ENCODE measurements around the gene FBL. TPM values are rescaled to one million over a fixed set of nuclear protein-coding genes. Genes with fewer than 3 reads are reported as not detected.

The FBL gene
- total RNA-seq, 1 experiment from 2014 or later: 502 TPM

- no peak for TF ChIP-seq CTCF (IDR thresholded peaks at IDR 0.05; ENCODE audit: unreplicated experiment)
- DNase-seq (ENCODE audit: unreplicated experiment): no peak
- Mint-ChIP-seq H3K27ac (ENCODE audit: low read depth, unreplicated experiment) (no peak overlapping the region), H3K27me3 (ENCODE audit: insufficient read depth, unreplicated experiment) (no peaks in the 10 kb centered on the region), H3K36me3 (ENCODE audit: insufficient read depth, unreplicated experiment) (peaks cover 77% of the 10 kb centered on the region), H3K4me1 (ENCODE audit: insufficient read depth, unreplicated experiment) (peaks cover 21% of the 10 kb centered on the region), H3K4me3 (ENCODE audit: unreplicated experiment) (no peak overlapping the region), H3K9me3 (ENCODE audit: unreplicated experiment) (no peaks in the 10 kb centered on the region)
- CTCF ChIA-PET: interaction anchor here (0.6 kb wide), 1 partner anchor 141 kb away, joined by 3 read pairs; no protein-coding TSS in a partner anchor
- intact Hi-C loops (cut with micrococcal nuclease): no loop called here
- BruUV-seq (replicated peaks): no TSS peak
- POLR2A ChIA-PET: no interaction called here
These were observed 16.4 kb downstream of the FBL start for GRCh38 chr19:39829702-39830275.

DNA sequence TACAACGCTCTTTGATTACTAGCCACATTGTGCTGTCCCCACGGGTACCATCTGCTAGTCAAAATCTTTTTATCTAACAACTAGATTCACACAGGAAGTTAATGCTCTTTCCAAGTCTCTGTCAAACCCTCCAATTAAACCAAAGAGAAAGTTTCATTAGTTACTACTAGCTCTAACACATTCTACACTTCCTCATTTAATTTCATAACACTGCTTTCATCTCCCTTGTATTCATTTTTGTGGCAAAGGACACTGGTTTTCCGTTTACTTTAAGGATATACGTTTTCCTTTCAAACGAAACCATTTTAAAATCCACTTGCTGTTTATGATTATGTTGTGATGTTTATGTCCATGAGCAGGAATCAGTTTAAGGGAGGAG is 17.5 kb downstream of the FBL start:
- peaks cover 66% of the 10 kb centered on the region for H3K36me3 Mint-ChIP-seq (ENCODE audit: insufficient read depth, unreplicated experiment)
- no peak for DNase-seq (ENCODE audit: unreplicated experiment)
- peaks cover 15% of the 10 kb centered on the region for H3K4me1 Mint-ChIP-seq (ENCODE audit: insufficient read depth, unreplicated experiment)
- H3K4me3 Mint-ChIP-seq (ENCODE audit: unreplicated experiment): no peak overlapping the region
- CTCF ChIA-PET: interaction anchor here (1.7 kb wide), 1 partner anchor 16 kb away, joined by 9 read pairs; no protein-coding TSS in a partner anchor
- H3K27ac Mint-ChIP-seq (ENCODE audit: low read depth, unreplicated experiment): no peak overlapping the region
- H3K9me3 Mint-ChIP-seq (ENCODE audit: unreplicated experiment): no peaks in the 10 kb centered on the region
- no peaks in the 10 kb centered on the region for H3K27me3 Mint-ChIP-seq (ENCODE audit: insufficient read depth, unreplicated experiment)
- no peak for TF ChIP-seq CTCF (IDR thresholded peaks at IDR 0.05; ENCODE audit: unreplicated experiment)
- no TSS peak for BruUV-seq (replicated peaks)
- POLR2A ChIA-PET: no interaction called here
- intact Hi-C loops (cut with micrococcal nuclease): no loop called here

GRCh38 chr19:39828015-39828653 is 18.0 kb downstream of the FBL start:
- BruUV-seq (replicated peaks): no TSS peak
- Mint-ChIP-seq H3K4me3 (ENCODE audit: unreplicated experiment) (no peak overlapping the region), H3K27ac (ENCODE audit: low read depth, unreplicated experiment) (no peak overlapping the region), H3K36me3 (ENCODE audit: insufficient read depth, unreplicated experiment) (peaks cover 66% of the 10 kb centered on the region), H3K27me3 (ENCODE audit: insufficient read depth, unreplicated experiment) (no peaks in the 10 kb centered on the region), H3K4me1 (ENCODE audit: insufficient read depth, unreplicated experiment) (peaks cover 15% of the 10 kb centered on the region), H3K9me3 (ENCODE audit: unreplicated experiment) (no peaks in the 10 kb centered on the region)
- POLR2A ChIA-PET: no interaction called here
- no peak for TF ChIP-seq CTCF (IDR thresholded peaks at IDR 0.05; ENCODE audit: unreplicated experiment)
- intact Hi-C loops (cut with micrococcal nuclease): no loop called here
- CTCF ChIA-PET: interaction anchor here (1.7 kb wide), 1 partner anchor 16 kb away, joined by 9 read pairs; no protein-coding TSS in a partner anchor
- DNase-seq (ENCODE audit: unreplicated experiment): no peak

GRCh38 chr19:39827216-39827615 is 19.0 kb downstream of the FBL start:
- intact Hi-C loops (cut with micrococcal nuclease): no loop called here
- no TSS peak for BruUV-seq (replicated peaks)
- ChIA-PET POLR2A (no interaction called here), CTCF (interaction anchor here (0.6 kb wide), 1 partner anchor 19 kb away, joined by 3 read pairs; no protein-coding TSS in a partner anchor)
- H3K36me3 Mint-ChIP-seq (ENCODE audit: insufficient read depth, unreplicated experiment): peaks cover 61% of the 10 kb centered on the region
- no peak overlapping the region for H3K27ac Mint-ChIP-seq (ENCODE audit: low read depth, unreplicated experiment)
- peaks cover 6% of the 10 kb centered on the region for H3K4me1 Mint-ChIP-seq (ENCODE audit: insufficient read depth, unreplicated experiment)
- H3K4me3 Mint-ChIP-seq (ENCODE audit: unreplicated experiment): no peak overlapping the region
- no peak for DNase-seq (ENCODE audit: unreplicated experiment)
- no peaks in the 10 kb centered on the region for H3K27me3 Mint-ChIP-seq (ENCODE audit: insufficient read depth, unreplicated experiment)
- no peaks in the 10 kb centered on the region for H3K9me3 Mint-ChIP-seq (ENCODE audit: unreplicated experiment)
- no peak for TF ChIP-seq CTCF (IDR thresholded peaks at IDR 0.05; ENCODE audit: unreplicated experiment)

Data from MCF 10A (cell line).